Left hindlimb (tissue), 1 donor: ENCODE data around the gene PCDHGB2.
"Not testable (repeated sequence)": the region's sequence is repeated elsewhere in the genome, so short reads cannot be mapped to it uniquely, and the experiment has no call there.

Source experiments
- DNase-seq: peaks from one replicate; pipeline ENCODE4 v3.0.0-alpha.2; 2018

The PCDHGB2 gene

GRCh38 chr5:141359790-141360426 is at the start of gene PCDHGB2:
PCDHGB2 (plus strand) TSS chr5:141359994; CDS start chr5:141360136, 142 bp downstream.
- DNase-seq: no peak

- DNase-seq: no peak
Observed at GRCh38 chr5:141313711-141314110, 46.1 kb upstream of the PCDHGB2 start.

GRCh38 chr5:141316963-141317362 is 42.8 kb upstream of the PCDHGB2 start:
- not testable (repeated sequence) for DNase-seq

GRCh38 chr5:141319202-141319601 is 40.6 kb upstream of the PCDHGB2 start:
- DNase-seq: no peak

GRCh38 chr5:141319699-141320098 is 40.1 kb upstream of the PCDHGB2 start:
- no peak for DNase-seq

GRCh38 chr5:141320225-141321169 is 39.3 kb upstream of the PCDHGB2 start, which contains the start of gene TAF7:
TAF7 (minus strand) TSS chr5:141320784; CDS start chr5:141320044, 740 bp downstream.
- DNase-seq: peak; percentile 92

GRCh38 chr5:141322261-141322660 is 37.5 kb upstream of the PCDHGB2 start:
- no peak for DNase-seq

GRCh38 chr5:141326088-141326854 is 33.5 kb upstream of the PCDHGB2 start:
- DNase-seq: peak; percentile 46

GRCh38 chr5:141328231-141328630 is 31.6 kb upstream of the PCDHGB2 start:
- no peak for DNase-seq

GRCh38 chr5:141330299-141331080 is 29.3 kb upstream of the PCDHGB2 start, which contains the start of gene PCDHGA1:
PCDHGA1 (plus strand) TSS chr5:141330514.
- DNase-seq: no peak

GRCh38 chr5:141332571-141332970 is 27.2 kb upstream of the PCDHGB2 start:
- not testable (repeated sequence) for DNase-seq

GRCh38 chr5:141338538-141339306 is 21.1 kb upstream of the PCDHGB2 start, which contains the start of gene PCDHGA2:
PCDHGA2 (plus strand) TSS chr5:141338760.
- DNase-seq: no peak

GRCh38 chr5:141340781-141341354 is 18.9 kb upstream of the PCDHGB2 start:
- DNase-seq: not testable (repeated sequence)

- DNase-seq: no peak
Observed at GRCh38 chr5:141342773-141343172, 17.0 kb upstream of the PCDHGB2 start.

GRCh38 chr5:141343242-141343952 is 16.4 kb upstream of the PCDHGB2 start, which contains the start of gene PCDHGA3:
PCDHGA3 (plus strand) TSS chr5:141343829; CDS start chr5:141344034, 205 bp downstream.
- no peak for DNase-seq

- DNase-seq: no peak
Observed at GRCh38 chr5:141343953-141344463, 15.8 kb upstream of the PCDHGB2 start.

GRCh38 chr5:141345327-141345726 is 14.5 kb upstream of the PCDHGB2 start:
- DNase-seq: no peak

GRCh38 chr5:141346017-141346416 is 13.8 kb upstream of the PCDHGB2 start:
- not testable (repeated sequence) for DNase-seq

GRCh38 chr5:141349917-141350619 is 9.7 kb upstream of the PCDHGB2 start, which contains the start of gene PCDHGB1:
PCDHGB1 (plus strand) TSS chr5:141350099; CDS start chr5:141350261, 162 bp downstream.
- DNase-seq: no peak
